ENCODE data around the gene DR1. TPM values are rescaled to one million over a fixed set of nuclear protein-coding genes. Genes with fewer than 3 reads are reported as not detected.
"Not testable (repeated sequence)": the region's sequence is repeated elsewhere in the genome, so short reads cannot be mapped to it uniquely, and the experiment has no call there.

Gene DR1
- total RNA-seq, 1 donor from 2014 or later = 103 TPM

DNA sequence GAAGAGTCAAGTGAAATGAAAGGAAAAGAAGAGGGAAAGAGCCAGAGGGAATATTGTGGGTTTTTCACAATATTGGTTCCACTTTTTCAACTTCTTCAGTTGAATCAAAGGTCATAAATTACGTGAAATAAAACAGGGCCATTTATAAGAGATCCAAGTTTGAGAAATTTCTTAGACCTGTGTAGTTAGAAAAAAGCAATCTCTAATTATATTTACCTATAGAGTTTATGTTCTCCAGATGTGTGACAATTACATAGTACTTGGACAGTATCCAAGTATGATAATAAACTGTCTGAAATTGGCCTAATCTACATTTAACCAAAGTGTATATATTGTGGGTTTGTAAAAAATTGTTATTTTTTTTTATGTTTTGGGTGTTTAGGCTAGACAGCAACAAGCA, 14.4 kb downstream of the DR1 start:
- H3K36me3 Mint-ChIP-seq (ENCODE audit: low read depth) = peaks cover 89% of the 10 kb centered on the region
- intact Hi-C loops (cut with micrococcal nuclease) = no loop called here
- no peak for DNase-seq (ENCODE audit: low spot score)
- no peak overlapping the region for H3K4me3 Mint-ChIP-seq (ENCODE audit: low read depth)
- no peaks in the 10 kb centered on the region for H3K27me3 Mint-ChIP-seq (ENCODE audit: low read depth)
- H3K4me1 Mint-ChIP-seq (ENCODE audit: low read depth) = peaks cover 47% of the 10 kb centered on the region
- no peaks in the 10 kb centered on the region for H3K9me3 Mint-ChIP-seq
- no peak overlapping the region for H3K27ac Mint-ChIP-seq

DNA sequence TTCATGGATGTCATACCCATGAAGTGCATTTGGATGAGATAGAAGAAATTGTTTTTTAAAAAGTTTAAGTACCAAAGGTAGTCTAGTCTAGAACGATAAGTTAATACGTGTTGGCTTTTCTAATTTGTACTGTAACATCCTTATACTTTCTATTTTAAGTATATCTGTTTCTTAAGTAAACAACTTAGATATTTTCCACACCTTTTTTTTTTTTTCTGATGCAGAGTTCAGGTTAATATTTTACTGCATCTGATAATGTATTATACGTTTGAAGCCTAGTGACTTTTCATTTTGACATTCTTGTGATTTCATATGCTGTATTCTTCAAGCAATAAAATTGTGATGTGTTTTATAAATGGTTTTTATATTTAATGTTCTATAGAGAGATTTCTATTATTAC, 16.5 kb downstream of the DR1 start:
- H3K27me3 Mint-ChIP-seq (ENCODE audit: low read depth) = no peaks in the 10 kb centered on the region
- H3K27ac Mint-ChIP-seq = no peak overlapping the region
- DNase-seq (ENCODE audit: low spot score) = no peak
- peaks cover 81% of the 10 kb centered on the region for H3K36me3 Mint-ChIP-seq (ENCODE audit: low read depth)
- intact Hi-C loops (cut with micrococcal nuclease) = no loop called here
- H3K4me1 Mint-ChIP-seq (ENCODE audit: low read depth) = peaks cover 41% of the 10 kb centered on the region
- no peak overlapping the region for H3K4me3 Mint-ChIP-seq (ENCODE audit: low read depth)
- no peaks in the 10 kb centered on the region for H3K9me3 Mint-ChIP-seq

DNA sequence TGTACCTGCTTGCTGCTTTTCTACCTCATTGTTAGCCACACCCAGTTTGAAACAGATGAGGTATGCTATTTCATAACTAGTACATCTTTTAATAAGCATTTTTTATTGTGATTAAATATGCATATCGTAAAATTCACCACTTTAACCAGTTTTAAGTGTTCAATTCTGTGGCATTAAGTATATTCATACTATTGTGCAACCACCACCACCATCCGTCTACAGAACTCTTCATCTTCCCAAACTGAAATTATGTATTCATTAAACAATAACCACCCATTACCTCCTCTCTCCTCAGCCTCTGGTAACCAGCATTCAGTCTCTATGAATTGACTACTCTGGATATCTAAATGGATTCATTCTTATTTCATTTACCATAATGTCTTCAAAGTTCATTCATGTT, 20.1 kb downstream of the DR1 start:
- intact Hi-C loops (cut with micrococcal nuclease) = no loop called here
- Mint-ChIP-seq H3K9me3 (no peaks in the 10 kb centered on the region), H3K27ac (no peak overlapping the region), H3K36me3 (ENCODE audit: low read depth) (peaks cover 65% of the 10 kb centered on the region), H3K4me1 (ENCODE audit: low read depth) (peaks cover 16% of the 10 kb centered on the region), H3K4me3 (ENCODE audit: low read depth) (no peak overlapping the region), H3K27me3 (ENCODE audit: low read depth) (no peaks in the 10 kb centered on the region)
- DNase-seq (ENCODE audit: low spot score) = no peak

DNA sequence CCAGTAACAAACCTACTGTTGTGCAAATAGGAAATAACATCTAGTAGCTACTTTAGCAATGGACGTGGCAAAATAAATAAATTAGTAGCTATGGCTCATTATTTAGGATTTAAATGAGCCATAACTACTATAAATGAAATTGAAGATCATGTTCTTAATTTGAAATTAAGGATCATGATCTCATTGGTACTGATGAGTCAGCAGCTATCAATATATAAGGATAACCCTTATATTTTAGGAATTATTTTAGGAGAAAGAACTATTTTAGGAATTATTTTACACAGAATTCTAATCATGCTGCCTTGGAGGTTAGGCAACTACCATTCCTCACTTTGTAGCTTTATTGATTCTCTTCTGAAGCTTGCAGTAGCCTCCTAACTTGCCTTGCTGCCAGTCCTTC, 24.0 kb downstream of the DR1 start:
- H3K9me3 Mint-ChIP-seq = no peaks in the 10 kb centered on the region
- H3K4me3 Mint-ChIP-seq (ENCODE audit: low read depth) = no peak overlapping the region
- no peak for DNase-seq (ENCODE audit: low spot score)
- no peaks in the 10 kb centered on the region for H3K27me3 Mint-ChIP-seq (ENCODE audit: low read depth)
- H3K36me3 Mint-ChIP-seq (ENCODE audit: low read depth) = peaks cover 56% of the 10 kb centered on the region
- H3K27ac Mint-ChIP-seq = no peak overlapping the region
- peaks cover 2% of the 10 kb centered on the region for H3K4me1 Mint-ChIP-seq (ENCODE audit: low read depth)
- intact Hi-C loops (cut with micrococcal nuclease) = no loop called here

DNA sequence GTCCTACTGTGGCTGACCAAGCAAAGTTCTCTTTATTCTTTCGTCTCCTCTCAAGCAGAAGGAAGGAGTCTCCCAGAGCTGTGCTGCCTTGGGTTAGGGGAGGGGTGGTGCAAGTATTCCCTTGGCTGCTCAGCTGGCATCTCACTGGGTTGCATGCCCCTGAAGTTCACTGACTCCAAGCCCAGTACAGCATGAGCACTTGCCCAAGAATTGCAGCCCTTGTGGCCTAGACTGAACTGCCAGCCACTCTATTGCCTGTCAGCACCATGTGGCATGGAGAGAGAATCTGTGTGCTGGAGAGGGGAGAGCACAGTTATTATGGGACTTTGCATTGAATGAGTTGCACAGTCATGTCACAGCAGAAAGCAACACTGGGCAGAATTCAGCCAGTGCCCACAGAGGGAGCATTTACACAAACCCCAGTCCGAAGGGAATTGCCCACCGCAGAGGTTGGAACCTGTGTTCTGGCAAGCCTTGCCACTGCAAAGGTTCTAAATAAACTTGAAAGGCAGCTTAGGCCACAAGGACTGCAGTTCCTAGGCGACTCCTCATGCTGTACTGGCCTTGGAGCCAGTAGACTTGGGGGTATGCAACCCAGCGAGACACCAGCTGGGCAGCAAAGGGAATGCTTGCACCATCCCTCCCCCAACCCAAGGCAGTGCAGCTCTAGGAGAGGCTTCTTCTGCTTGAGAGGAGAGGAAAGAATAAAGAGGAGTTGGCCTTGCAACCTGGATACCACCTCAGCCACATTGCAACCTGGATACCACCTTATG, 28.8 kb downstream of the DR1 start:
- H3K27me3 Mint-ChIP-seq (ENCODE audit: low read depth) = peaks cover 2% of the 10 kb centered on the region
- peaks cover 21% of the 10 kb centered on the region for H3K9me3 Mint-ChIP-seq
- no peaks in the 10 kb centered on the region for H3K4me1 Mint-ChIP-seq (ENCODE audit: low read depth)
- no peak overlapping the region for H3K4me3 Mint-ChIP-seq (ENCODE audit: low read depth)
- intact Hi-C loops (cut with micrococcal nuclease) = no loop called here
- no peak overlapping the region for H3K27ac Mint-ChIP-seq
- H3K36me3 Mint-ChIP-seq (ENCODE audit: low read depth) = peaks cover 43% of the 10 kb centered on the region
- no peak for DNase-seq (ENCODE audit: low spot score)

DNA sequence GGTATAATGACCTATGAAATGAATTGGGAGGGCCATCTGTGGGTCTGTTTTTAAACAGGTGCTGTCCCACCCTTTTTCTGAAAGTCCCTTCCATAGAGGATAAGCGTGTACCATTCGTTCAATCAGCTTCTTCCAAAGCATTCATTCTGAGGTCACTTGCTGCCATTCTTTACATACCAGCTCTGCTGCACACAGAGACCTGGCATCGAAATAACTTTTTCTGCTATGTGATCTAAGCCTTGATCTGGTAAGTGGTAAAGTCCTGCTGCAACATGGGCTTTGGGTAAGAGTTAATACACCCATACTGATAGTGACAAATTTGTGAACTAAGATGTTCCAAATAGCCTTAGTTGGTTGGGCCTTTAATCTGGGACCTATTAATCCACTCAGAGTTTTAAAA, 38.9 kb downstream of the DR1 start:
- no peak for DNase-seq (ENCODE audit: low spot score)
- intact Hi-C loops (cut with micrococcal nuclease) = no loop called here
- Mint-ChIP-seq H3K4me3 (ENCODE audit: low read depth) (no peak overlapping the region), H3K27ac (no peak overlapping the region), H3K4me1 (ENCODE audit: low read depth) (no peaks in the 10 kb centered on the region), H3K9me3 (peaks cover 24% of the 10 kb centered on the region), H3K36me3 (ENCODE audit: low read depth) (no peaks in the 10 kb centered on the region), H3K27me3 (ENCODE audit: low read depth) (no peaks in the 10 kb centered on the region)

DNA sequence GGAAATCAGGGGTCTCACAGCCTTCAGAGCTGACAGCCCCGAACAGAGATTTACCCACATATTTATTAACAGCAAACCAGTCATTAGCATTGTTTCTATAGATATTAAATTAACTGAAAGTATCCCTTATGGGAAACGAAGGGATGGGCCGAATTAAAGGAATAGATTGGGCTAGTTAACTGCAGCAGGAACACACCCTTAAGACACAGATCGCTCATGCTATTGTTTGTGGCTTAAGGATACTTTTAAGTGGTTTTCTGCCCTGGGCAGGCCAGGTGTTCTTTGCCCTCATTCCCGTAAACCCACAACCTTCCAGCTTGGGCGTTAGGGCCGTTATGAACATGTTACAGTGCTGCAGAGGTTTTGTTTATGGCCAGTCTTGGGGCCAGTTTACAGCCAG, 40.6 kb downstream of the DR1 start:
- intact Hi-C loops (cut with micrococcal nuclease); H3K4me1 Mint-ChIP-seq (ENCODE audit: low read depth); H3K27me3 Mint-ChIP-seq (ENCODE audit: low read depth); DNase-seq (ENCODE audit: low spot score); H3K4me3 Mint-ChIP-seq (ENCODE audit: low read depth); H3K27ac Mint-ChIP-seq; H3K36me3 Mint-ChIP-seq (ENCODE audit: low read depth): not testable (repeated sequence)
- peaks cover 24% of the 10 kb centered on the region for H3K9me3 Mint-ChIP-seq

DNA sequence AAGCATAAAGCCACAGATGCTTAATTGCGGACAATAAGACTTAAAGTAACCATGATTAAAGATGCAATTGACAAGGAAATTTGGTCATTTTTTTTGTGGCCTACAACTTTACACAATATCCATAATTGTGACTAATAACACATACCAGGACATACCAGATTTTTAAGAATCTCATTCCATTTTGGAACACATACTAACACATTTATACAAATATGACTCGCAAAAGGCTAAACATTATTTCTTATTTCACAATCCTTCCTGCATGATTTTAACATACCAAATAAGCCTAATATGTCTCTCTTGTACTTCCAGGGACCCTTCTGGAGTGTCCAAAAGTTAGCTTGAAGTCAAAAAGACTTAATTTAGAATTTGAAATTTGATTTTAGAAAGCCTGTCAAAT, 48.8 kb downstream of the DR1 start:
- no peak for DNase-seq (ENCODE audit: low spot score)
- H3K9me3 Mint-ChIP-seq = no peaks in the 10 kb centered on the region
- H3K27me3 Mint-ChIP-seq (ENCODE audit: low read depth) = peaks cover 15% of the 10 kb centered on the region
- no peak overlapping the region for H3K27ac Mint-ChIP-seq
- H3K36me3 Mint-ChIP-seq (ENCODE audit: low read depth) = no peaks in the 10 kb centered on the region
- H3K4me1 Mint-ChIP-seq (ENCODE audit: low read depth) = no peaks in the 10 kb centered on the region
- H3K4me3 Mint-ChIP-seq (ENCODE audit: low read depth) = no peak overlapping the region
- intact Hi-C loops (cut with micrococcal nuclease) = no loop called here

DNA sequence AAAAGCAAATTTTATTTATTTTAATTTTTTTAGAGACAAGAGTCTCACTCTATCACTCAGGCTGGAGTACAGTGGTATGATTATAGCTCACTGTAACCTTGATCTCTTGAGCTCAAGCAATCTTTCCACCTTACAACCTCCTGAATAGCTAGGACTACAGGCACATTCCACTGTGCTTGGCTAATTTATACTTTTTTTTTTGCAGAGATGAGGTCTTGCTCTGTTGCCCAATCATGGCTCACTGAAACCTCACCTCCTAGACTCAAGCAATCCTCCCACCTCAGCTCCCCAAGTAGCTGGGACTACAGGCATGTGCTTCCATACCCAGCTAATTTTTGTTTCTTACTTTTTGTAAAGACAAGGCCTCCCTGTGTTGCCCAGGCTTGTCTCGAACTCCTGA, 49.5 kb downstream of the DR1 start:
- no peak overlapping the region for H3K27ac Mint-ChIP-seq
- no peaks in the 10 kb centered on the region for H3K36me3 Mint-ChIP-seq (ENCODE audit: low read depth)
- peaks cover 15% of the 10 kb centered on the region for H3K27me3 Mint-ChIP-seq (ENCODE audit: low read depth)
- H3K9me3 Mint-ChIP-seq = no peaks in the 10 kb centered on the region
- intact Hi-C loops (cut with micrococcal nuclease) = no loop called here
- H3K4me1 Mint-ChIP-seq (ENCODE audit: low read depth) = no peaks in the 10 kb centered on the region
- no peak overlapping the region for H3K4me3 Mint-ChIP-seq (ENCODE audit: low read depth)
- no peak for DNase-seq (ENCODE audit: low spot score)

DNA sequence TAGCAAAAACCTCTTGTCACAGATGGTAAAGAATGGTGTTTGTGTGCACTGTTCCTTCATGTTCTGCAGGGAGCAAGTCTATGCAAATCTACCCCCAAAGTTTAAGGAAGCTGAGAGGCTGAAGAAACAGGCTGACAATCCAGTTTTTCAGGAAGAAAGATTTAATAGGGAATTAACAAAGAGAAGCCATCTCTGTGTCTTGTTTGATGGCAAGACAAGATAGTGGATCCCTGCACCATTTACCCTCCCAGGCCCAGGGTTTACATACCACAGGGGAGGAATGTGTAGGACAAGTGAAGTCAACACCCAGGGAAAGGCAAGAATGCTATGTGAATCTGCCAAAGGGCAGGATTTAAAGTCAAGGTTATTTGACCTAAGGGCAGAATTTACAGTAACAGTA, 54.1 kb downstream of the DR1 start:
- no peak overlapping the region for H3K4me3 Mint-ChIP-seq (ENCODE audit: low read depth)
- intact Hi-C loops (cut with micrococcal nuclease) = no loop called here
- peaks cover 13% of the 10 kb centered on the region for H3K27me3 Mint-ChIP-seq (ENCODE audit: low read depth)
- no peaks in the 10 kb centered on the region for H3K36me3 Mint-ChIP-seq (ENCODE audit: low read depth)
- no peak for DNase-seq (ENCODE audit: low spot score)
- H3K9me3 Mint-ChIP-seq = no peaks in the 10 kb centered on the region
- no peaks in the 10 kb centered on the region for H3K4me1 Mint-ChIP-seq (ENCODE audit: low read depth)
- H3K27ac Mint-ChIP-seq = no peak overlapping the region

DNA sequence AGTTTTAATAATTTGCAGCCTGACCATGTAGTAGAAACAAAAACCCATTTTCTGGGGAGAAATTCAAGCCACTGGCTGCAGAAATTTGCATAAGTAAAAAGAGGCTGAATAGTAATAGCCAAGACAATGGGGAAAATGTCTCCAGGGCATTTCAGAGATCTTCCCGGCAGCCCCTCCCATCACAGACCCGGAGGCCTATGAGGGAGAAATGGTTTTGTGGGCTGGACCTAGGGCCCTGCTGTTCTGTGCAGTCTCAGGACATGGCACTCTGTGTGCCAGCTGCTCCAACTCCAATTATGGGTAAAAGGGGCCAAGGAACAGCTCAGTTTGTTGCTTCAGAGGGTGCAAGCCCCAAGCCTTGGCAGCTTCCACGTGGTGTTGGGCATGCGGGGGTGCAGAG, 62.5 kb downstream of the DR1 start:
- intact Hi-C loops (cut with micrococcal nuclease) = no loop called here
- no peak overlapping the region for H3K27ac Mint-ChIP-seq
- peaks cover 6% of the 10 kb centered on the region for H3K9me3 Mint-ChIP-seq
- no peak overlapping the region for H3K4me3 Mint-ChIP-seq (ENCODE audit: low read depth)
- H3K4me1 Mint-ChIP-seq (ENCODE audit: low read depth) = no peaks in the 10 kb centered on the region
- H3K27me3 Mint-ChIP-seq (ENCODE audit: low read depth) = peaks cover 23% of the 10 kb centered on the region
- no peaks in the 10 kb centered on the region for H3K36me3 Mint-ChIP-seq (ENCODE audit: low read depth)
- no peak for DNase-seq (ENCODE audit: low spot score)

DNA sequence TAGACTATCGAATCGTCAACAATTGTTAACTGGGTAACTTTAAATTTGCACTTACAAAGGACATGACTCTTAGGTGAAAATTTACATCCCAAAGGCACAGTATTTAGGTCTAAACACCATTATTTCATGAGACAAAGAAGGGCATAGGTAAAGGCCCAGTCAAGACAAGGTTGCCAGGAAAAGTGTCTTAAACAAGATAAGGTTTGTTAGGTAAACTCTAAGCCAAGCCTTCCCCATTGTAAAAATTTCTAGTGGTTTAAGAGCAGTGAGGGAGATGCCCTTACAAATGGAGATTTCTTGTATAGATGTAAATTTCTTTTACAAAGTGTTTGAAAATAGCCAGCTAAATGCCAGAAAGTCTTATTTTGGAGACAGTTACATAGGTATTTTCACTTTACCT, 65.3 kb downstream of the DR1 start:
- Mint-ChIP-seq H3K27ac (no peak overlapping the region), H3K4me1 (ENCODE audit: low read depth) (no peaks in the 10 kb centered on the region), H3K36me3 (ENCODE audit: low read depth) (no peaks in the 10 kb centered on the region), H3K27me3 (ENCODE audit: low read depth) (peaks cover 18% of the 10 kb centered on the region), H3K9me3 (peaks cover 6% of the 10 kb centered on the region), H3K4me3 (ENCODE audit: low read depth) (no peak overlapping the region)
- DNase-seq (ENCODE audit: low spot score) = no peak
- intact Hi-C loops (cut with micrococcal nuclease) = no loop called here

DNA sequence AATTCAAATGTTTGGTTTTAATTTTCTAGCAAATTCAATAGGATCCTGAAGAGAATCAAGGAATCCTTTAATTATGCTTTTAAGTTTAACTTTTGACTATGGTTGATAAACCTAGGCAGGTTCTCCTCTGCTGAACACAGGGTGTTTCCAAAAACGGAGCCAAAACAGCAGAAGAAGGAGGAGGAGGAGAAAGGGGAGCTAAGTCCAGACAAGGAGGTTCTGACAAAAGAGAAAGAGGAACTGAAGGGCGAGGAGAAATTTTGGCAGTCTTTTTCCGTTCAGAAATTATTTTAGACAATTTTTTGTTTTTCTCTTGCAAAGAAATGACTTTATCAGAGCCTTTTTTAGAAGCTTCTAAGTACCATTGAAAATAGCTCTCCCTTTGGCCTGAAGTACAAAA, 69.0 kb downstream of the DR1 start:
- no peak for DNase-seq (ENCODE audit: low spot score)
- peaks cover 36% of the 10 kb centered on the region for H3K27me3 Mint-ChIP-seq (ENCODE audit: low read depth)
- H3K9me3 Mint-ChIP-seq = peaks cover under 1% of the 10 kb centered on the region
- no peaks in the 10 kb centered on the region for H3K4me1 Mint-ChIP-seq (ENCODE audit: low read depth)
- intact Hi-C loops (cut with micrococcal nuclease) = no loop called here
- no peak overlapping the region for H3K4me3 Mint-ChIP-seq (ENCODE audit: low read depth)
- no peak overlapping the region for H3K27ac Mint-ChIP-seq
- H3K36me3 Mint-ChIP-seq (ENCODE audit: low read depth) = no peaks in the 10 kb centered on the region

DNA sequence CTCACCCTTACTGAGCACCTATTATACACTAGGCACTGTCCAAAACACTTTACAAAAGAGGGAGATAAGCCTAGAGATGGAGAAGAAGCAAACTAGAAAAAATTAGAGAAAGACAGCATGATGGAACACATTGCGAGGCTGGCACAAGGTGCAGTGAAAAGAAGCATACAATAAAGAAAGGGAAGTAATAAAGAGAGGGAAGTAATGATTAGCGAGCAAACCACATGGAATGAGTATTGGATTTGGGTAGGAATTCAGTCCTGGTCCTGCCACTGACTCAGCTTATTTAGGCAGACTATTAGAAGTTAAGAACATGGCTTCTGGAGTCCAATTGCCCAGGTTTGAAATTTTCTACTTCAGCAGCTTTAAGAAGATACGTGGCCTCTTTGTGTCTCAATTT, 69.6 kb downstream of the DR1 start:
- Mint-ChIP-seq H3K4me3 (ENCODE audit: low read depth) (no peak overlapping the region), H3K27me3 (ENCODE audit: low read depth) (peaks cover 36% of the 10 kb centered on the region), H3K27ac (no peak overlapping the region), H3K9me3 (no peaks in the 10 kb centered on the region), H3K36me3 (ENCODE audit: low read depth) (no peaks in the 10 kb centered on the region), H3K4me1 (ENCODE audit: low read depth) (no peaks in the 10 kb centered on the region)
- intact Hi-C loops (cut with micrococcal nuclease) = no loop called here
- no peak for DNase-seq (ENCODE audit: low spot score)

Measured in activated T-helper 2 cell treated with anti-CD3 and anti-CD28 coated beads, Interferon-gamma antibody, Interleukin-2, Interleukin-4, amounts not matched to agents 10 μg/mL and 5 μg/mL and 100 μg/mL, durations not matched to agents 14 hours and 24 hours and 36 hours (primary cell).